GM19023 (cell line): ENCODE results near the gene GDAP1L1.

Experiments used
- ATAC-seq: cut with Tn5 transposase; IDR thresholded peaks from one replicate; pipeline ENCODE4 v1.9.1; 2021; ENCODE audit warnings: mild to moderate bottlenecking, moderate library complexity; ENCODE audit not compliant: unreplicated experiment

GDAP1L1 gene

DNA sequence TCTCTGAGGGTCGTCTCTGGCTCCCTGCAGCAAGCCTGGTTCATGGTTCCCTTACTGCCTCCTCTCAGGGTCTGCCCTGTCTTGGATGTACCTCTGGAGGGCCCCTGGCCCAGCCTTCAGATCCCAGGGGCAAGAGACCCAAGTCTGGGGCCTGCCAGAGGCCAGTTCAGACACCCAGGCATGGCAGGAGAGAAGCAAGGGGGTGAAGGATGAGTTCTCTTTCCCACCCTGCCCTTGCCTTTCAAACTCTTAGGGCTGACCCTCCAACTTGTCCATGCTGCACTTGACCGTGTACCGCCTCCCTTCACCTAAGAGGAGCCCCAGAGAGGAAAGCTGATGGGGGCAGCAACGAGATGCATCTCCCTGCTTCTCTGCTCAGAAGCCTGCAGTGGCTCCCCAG, 4.2 kb downstream of the GDAP1L1 start:
- ATAC-seq = no peak

DNA sequence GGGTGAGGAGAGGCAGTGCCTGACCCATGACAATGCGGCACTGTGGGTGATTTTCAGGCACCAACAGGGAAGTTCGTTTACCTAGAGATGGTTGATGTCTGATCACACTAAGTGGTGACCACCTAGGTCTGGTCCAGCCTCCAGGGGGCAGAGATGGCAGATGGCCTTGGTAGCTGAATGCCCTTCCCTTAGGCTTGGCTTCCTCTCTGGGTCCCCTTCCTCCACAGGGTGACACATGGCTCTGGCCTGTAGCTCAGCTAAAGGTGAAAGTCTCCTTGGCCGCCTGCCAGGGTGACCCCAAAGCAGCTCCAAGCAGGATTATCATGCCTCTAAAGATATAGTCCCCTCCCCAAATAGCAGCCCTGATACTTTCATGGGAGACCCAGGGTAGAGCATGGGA, 6.4 kb downstream of the GDAP1L1 start:
- ATAC-seq = no peak

DNA sequence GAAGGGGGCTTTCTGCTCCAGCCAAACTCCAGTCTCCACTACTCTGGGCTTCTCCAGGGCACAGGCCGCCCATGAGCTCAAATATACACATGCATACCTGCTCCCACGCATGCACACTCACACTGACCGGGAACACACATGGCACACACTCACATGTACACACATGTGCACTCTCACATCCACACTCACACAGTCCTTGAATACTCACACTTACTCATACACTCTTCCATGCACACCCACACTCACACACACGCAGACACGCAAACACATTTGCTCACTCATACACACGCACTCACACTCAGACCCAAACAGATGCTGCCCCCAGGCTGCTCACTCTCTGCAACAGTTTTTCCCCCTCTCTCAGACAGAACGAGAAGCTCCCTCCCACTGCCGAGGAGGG, 7.0 kb downstream of the GDAP1L1 start:
- ATAC-seq = no peak

DNA sequence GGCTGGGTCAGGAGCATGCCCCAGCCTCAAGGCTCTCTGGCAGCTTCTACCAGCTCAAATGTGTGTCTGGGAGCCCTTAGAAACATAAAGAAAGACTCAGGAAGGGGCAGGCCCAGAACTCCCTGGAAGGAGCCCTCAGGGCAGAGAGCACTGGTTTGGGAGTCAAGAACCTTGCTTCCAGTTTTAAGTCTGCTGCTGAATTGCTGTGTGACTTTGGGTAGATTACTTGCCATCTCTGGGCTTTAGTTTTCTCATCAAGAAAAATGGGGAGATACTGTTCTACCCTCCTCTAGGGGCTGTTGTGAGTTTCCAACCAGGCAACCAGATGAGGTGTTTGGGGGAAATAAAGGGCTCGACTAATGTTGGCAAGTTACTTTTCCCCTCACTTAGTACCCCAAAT, 8.8 kb downstream of the GDAP1L1 start:
- ATAC-seq = no peak

DNA sequence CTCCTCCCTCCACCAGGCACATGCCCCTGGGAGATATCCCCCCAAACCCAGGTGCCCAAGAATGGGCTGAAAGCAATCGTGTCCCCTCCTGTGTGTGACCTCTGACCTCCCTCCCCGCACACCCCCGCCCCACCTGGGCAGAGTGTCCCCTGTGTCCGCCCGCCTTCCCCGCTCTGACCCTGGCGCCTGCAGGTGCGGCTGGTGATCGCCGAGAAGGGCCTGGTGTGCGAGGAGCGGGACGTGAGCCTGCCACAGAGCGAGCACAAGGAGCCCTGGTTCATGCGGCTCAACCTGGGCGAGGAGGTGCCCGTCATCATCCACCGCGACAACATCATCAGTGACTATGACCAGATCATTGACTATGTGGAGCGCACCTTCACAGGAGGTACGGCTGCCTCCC, 9.9 kb downstream of the GDAP1L1 start:
- no peak for ATAC-seq

DNA sequence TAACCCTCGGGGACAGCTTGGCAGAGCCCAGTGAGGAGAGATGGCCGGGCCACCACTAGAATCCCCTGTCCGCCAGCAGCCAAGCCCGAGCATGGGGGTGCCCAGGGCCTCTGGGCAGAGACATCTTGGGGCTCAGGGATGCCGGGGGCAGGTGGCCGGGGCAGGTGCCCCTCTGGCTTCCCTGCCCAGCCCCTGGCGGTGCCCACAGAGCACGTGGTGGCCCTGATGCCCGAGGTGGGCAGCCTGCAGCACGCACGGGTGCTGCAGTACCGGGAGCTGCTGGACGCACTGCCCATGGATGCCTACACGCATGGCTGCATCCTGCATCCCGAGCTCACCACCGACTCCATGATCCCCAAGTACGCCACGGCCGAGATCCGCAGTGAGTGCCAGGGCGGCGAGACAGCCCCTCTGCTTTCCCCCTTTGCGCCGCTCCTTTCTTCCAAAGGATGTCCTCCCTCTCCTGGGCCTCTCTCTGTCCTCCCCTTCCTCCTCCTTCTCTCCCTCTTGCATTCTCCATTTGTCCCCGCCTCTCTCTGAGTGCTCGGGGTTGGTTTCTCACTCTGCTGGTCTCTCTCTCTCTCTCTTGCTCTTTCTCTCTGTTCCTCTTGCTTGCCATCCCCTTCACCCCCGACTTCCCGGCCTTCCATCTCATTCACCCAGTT, 11.2 kb downstream of the GDAP1L1 start:
- ATAC-seq = no peak

DNA sequence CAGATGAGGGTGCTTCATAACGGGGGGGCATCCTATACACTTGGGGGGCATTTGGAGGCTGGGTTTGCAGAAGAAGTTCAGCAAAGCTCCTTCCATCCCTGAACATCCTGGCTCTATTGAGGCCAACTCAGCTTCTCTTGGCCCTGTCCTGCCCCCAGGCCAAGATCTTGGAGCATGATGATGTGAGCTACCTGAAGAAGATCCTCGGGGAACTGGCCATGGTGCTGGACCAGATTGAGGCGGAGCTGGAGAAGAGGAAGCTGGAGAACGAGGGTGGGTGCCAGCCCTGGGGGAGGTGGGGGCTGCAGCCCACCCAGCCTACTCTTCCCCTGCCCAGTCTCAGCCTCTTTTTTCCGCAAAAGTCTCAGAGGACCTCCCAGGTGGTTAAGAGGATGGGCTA, 17.2 kb downstream of the GDAP1L1 start:
- no peak for ATAC-seq

DNA sequence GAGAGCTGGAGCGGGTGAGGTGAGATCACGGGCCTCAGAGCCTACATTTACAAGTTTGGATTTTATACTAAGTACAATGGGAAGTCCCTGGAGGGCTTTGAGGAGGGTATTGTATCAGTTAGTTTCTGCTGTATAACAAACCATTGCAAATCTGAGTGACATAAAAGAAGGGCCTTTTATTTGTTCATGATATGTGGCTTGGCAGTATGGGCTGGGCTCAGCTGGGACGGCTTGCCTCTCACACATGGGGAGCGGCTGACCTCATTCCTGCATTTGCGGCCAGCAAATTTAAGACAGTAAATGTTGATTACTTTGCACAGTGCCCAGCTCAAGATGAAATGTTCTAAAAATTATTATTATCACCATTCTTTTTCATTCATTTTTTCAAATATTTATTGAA, 21.7 kb downstream of the GDAP1L1 start:
- ATAC-seq = no peak

DNA sequence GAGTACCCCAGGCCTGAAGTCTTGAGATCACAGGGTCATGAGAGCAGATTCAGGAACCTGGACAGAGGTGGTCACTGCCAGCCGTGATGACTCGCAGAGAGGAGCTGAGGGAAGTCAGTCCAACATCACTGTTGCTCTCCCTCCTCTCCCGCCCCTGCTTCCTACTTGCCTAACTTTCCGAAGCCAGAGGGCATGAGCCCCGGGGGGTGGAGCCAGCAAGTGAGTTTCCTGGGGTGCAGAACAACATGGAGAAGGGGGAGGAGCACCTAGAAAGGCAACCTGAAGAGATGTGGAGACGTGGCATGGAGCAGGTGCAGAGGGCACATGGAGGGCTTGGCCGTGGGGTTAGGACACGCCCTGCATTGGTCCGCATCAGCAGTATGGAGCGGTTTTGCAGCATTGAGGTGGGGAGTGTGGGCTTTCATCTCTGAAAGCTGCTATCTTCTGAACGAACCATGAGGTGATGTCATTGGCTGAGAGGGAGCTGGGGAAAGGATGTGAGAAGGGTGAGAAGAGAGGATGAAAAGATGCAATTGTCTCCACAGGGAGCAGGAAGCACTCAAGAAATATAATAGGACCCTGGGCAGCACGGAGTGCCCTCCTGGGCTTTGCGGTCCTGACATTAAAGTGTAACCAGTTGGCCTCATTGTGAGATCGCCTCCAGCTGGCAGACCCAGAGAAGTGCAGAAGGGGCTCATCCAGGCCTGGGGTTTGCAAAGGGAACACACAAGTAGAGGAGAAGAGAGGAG, 25.0 kb downstream of the GDAP1L1 start:
- no peak for ATAC-seq

DNA sequence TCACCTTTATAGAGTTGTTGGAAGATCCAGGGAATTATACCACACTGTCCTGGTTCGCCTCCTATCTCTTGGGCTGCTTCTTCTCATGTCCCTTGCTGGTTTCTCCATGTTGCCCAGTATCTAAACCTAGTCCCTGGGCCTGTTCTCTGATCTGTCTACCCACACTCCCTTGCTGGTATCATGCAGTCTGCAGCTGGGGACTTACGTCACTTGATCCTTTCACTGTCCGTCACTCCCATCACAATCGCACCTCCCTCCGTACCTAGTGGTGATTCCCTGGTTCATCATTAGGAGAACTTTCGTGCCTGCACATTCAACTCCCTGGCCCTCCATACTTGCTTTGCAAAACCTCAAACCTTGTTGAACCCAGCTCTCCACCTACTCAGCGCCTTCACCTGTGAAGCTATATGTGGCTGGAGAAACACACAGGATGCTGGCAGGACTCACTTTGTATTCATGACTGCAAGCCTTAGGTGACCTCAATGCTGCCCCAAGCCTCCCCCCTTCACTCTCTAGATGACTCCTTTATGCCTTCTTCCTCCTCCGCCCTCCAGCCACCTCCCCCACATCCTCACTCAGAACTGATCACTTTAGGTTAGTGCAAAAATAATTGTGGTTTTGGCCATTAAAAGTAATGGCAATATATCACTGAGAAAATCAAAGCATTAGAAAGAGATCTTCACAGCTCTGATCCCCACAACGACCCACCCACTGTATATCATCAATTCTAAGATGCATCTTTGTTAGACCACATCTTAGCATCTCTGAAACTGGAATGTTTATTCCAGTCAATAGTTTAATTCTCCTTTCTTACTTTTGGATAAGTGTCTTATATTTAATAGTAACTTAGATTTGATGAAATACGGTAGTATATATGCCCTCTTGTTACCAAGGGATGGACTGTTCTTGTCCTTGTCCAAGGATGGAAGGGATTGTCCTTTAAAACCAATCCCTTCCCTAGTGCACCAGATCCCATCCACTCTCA, 26.4 kb downstream of the GDAP1L1 start:
- ATAC-seq = no peak

DNA sequence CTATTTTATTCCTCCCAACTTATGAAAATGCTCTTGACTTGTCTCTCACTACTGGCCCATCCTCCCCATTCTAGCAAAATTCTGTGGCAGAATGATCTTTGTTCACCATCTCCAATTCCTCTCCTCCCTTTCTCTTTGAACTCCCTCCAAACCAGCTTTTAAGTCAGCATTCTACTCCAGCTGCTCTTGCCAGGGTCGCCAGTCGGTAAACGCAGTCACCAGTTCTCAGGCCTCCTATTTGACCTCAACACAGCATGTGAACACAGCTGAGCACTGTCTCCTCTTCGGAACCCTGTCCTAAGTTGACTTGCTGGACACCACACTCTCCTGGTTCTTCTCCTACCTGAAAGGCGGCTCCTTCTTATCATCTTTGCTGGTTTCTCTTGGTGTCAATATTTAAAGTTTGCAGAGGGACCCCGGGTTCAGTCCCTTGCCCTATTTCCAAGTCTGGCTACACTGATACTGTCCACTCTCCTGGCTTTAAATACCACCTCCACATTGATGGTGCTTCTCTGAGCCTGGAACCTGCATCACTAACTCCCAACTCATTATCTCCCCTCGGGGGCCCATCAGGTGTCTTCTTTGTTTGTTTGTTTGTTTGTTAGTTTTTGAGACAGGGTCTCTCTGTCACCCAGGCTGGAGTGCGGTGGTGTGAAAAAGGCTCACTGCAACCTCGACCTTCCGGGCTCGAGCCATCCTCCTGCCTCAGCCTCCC, 27.4 kb downstream of the GDAP1L1 start:
- ATAC-seq = no peak

DNA sequence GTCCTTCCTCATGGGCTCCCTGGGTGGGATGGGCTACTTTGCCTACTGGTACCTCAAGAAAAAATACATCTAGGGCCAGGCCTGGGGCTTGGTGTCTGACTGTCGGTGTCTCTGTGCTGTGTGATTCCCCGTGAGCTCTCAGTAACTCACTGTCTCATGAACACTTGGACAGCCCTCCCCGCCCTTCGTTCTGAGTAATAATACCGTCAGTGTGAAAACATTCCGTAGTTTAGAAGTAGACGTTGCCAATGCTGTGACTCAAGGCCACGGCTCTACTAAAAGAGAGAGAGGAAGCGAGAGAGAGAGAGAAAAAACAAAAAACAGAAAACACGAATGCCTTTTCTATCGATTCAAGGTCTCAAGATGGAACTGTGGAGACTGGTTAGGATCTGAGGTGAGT, 32.1 kb downstream of the GDAP1L1 start:
- ATAC-seq = no peak

DNA sequence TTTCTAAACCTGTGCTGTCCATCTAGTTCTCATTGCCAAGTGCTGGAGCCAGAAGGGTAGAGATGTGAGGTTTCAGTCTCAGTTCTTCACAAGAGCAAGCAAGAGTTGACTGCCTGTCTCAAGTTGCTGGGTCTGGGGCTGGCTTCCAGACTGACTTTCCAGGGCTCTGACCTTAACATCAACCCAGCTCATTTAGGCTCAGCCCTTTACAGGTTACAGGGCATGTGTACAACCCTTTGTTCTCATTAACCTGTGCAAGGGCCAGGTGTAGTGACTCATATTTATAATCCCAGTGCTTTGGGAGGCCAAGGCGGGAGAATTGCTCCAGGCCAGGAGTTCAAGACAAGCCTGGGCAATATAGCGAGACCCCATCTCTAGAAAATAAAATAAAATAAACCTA, 33.3 kb downstream of the GDAP1L1 start:
- no peak for ATAC-seq

DNA sequence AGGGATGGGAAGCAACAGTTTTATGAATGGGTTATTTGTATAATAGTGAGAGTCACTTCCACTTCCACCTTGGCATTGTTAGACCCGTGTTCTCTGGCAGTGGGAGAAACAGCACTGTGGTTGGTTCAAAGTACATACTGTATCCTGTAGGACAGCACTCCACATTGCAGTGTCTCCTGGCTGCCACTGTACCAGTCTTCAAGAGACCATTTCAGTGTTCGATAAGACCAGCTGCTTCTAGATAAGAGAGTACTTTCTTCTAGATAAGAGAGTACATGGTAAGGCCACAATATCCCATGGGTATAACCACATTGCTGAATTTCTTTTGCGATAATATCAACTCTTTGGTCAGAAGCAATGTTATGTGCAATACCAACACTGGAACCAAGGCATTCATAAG, 35.1 kb downstream of the GDAP1L1 start:
- ATAC-seq = no peak

DNA sequence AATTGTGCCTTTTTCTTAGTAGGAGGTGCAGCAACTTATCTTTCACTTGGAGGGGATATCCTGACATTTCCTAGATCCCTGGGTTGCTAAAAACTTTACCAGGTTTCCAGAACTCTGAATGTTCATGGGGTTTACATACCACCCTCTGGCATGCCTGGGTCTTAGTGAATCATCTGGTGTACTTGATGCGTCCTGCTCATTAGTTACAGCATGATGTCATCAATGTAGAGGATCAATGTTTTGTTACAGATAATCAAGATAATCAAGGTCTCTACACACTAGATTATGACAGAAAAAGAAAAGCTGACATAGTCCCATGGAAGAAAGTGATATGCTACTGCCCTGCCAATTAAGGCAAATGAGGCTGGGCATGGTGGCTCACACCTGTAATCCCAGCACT, 36.9 kb downstream of the GDAP1L1 start:
- no peak for ATAC-seq

DNA sequence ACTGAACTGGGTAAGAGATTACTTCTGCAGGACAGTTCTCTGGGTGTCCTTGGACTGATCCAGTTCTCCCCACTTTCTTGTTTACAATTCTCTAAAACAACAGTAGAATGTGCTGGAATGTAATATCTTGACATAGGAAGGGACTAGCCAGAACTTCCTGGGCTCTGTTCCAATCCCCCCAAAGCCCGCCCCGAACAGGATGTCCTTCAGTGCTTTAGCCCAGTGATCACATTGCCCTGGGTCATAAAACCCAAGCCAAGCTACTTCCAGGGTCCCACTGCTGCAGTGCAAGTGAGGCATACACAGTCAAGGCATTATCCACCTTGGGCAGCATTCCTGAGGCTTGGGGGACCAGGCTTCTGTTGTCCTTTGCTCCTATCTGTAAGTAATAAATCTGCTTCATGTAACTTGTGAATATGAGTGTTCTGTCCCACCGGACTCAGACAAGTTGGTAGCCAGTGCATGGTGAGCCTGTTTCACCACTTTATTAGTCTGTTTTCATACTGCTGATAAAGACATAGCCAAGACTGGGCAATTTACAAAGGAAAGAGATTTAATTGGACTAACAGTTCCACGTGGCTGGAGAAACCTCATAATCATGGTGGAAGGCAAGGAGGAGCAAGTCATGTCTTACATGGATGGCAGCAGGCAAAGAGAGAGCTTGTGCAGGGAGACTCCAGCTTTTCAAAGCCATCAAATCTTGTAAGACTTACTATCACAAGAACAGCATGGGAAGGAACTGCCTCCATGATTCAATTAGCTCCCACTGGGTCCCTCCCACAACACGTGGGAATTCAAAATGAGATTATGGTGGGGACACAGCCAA, 40.4 kb downstream of the GDAP1L1 start:
- no peak for ATAC-seq

DNA sequence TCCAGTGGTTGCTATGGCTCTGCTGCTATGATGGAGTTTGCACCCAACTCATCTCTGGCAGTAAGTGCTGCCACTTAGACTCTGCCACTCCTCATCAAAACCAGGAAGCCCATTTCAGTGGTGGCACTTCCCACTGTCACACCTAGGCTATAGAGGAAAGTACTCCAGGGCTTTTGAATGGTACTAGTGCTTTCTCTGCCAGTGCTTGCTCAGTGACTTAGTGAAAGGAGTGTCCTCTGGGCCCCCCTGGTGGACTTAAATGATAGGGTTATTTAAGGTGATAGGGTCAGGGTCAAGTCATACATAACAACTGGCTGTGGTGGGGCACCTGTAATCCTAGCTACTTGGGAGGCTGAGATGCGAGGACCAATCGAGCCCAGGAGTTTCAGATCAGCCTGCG, 41.1 kb downstream of the GDAP1L1 start:
- no peak for ATAC-seq

DNA sequence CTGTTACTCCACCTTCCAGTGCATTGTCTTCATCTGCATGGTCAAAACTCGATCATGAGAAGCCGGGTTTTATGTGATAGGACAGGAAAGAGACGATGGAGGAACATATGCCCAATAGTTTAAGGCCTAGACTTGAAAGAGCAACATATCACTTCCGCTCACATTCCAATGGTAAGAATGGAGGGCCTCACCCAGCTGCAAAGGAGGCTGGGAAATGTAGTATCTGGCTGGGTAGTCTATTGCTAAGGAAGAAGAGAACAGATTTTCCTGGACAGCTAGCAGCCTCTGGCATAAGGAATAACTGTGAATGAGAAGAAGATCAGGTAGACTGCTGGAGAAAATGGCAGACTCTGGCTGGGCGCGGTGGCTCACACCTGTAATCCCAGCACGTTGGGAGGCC, 44.6 kb downstream of the GDAP1L1 start:
- ATAC-seq = no peak

DNA sequence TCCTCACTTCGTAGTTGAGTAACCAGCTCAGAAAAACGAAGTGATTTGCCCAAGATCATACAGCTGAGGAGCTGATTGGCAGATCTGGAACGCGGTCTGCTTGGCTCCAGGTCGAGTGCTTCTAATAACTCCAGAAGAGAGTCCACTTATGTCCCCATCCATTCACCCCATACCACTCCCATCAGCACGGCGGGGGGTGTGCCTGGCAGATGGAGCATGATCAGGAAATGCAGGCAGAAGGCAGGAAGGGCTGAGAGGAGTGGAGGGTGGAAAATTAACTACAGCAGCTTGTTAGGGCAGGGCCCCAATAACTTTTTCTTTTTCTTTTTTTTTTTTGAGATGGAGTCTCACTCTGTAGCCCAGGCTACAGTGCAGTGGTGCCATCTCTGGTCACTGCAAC, 48.9 kb downstream of the GDAP1L1 start:
- ATAC-seq = no peak

DNA sequence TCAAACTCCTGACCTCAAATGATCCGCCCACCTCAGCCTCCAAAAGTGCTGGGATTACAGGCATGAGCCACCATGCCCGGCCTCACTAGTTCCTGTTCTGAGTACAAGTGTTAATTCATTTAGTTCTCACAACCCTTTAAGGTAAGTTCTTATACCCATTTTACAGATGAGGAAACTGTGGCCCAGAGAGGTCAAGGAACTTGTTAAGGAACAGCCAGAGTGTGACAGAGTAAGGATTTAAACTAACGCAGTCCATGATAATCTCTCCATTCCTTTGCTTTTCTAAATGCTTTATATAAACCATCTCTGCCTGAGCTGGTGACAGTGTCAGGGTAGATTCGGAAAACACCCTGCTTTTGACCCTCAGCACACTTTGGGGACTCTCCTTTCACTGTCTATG, 50.6 kb downstream of the GDAP1L1 start:
- no peak for ATAC-seq
